ENCODE results near the gene FLOT1.
A peak's percentile ranks its signal among the peaks of the same experiment; 100 is the strongest.
"Not testable (repeated sequence)": the region's sequence is repeated elsewhere in the genome, so short reads cannot be mapped to it uniquely, and the experiment has no call there.

Gene FLOT1

GRCh38 chr6:30767158-30767943 is 24.9 kb upstream of the FLOT1 start:
- DNase-seq (ENCODE audit: low spot score), result no peak

DNA sequence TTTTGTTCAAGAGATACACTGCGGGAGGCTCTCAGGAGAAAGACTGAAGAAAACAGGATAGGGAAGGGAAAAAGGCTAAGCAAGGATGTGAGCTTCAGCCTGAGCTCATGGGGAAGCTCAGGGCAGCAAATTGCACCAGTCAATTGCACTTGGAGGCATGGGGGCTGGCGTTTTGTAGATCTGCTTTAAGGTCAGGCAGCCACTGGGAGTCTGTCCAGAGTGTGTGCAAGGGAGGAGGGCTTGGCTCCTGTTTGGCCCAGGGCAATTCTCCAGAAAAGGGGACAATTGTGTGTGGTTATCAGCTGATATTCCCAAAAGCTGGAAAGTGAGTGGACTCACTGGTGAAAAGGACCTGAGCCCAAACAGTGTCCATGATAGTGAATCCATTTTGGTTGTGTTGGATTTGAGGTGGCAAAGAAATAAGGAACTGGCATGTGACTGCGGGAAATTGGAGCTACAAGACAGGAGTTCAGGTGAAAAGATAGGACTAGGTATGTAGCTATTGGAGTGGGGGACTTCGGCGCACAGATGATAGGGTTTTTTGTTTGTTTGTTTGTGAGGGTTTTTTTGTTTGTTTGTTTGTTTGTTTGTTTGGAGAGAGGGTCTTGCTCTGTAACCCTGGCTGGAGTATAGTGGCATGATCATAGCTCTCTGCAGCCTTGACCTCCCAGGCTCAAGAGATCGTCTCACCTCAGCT is 24.1 kb upstream of the FLOT1 start:
- no peak for DNase-seq (ENCODE audit: low spot score)

- DNase-seq (ENCODE audit: low spot score), result not testable (repeated sequence)
Measured at GRCh38 chr6:30765495-30765894, 23.0 kb upstream of the FLOT1 start.

GRCh38 chr6:30764490-30765043 is 22.1 kb upstream of the FLOT1 start:
- not testable (repeated sequence) for DNase-seq (ENCODE audit: low spot score)

- DNase-seq (ENCODE audit: low spot score), result peak; percentile 65
Measured at GRCh38 chr6:30763618-30764489, 21.4 kb upstream of the FLOT1 start.

DNA sequence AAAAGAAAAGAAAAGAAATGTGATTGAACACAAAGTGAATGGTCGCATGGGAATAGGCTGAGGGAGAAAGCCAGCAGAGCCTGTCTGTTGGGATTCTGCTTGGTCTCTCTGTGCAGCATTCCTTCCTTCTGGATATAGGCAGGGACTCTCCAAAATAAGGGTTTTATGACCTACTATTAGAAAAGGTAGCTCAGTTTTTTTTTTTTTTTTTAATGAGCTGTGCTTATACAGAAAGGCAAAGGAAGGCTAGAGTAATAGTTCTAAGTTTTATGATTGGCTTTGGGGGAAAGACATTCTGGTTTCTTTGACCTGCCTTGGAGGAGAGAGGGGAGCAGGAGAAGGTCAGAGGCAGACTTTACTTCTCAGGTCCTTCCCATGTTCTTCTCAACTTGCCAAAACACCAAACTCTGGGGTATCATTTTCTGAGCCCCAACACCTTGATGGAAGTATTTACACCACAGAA is 20.7 kb upstream of the FLOT1 start:
- DNase-seq (ENCODE audit: low spot score), result no peak

GRCh38 chr6:30761791-30762429 is 19.4 kb upstream of the FLOT1 start:
- no peak for DNase-seq (ENCODE audit: low spot score)

GRCh38 chr6:30760549-30760948 is 18.1 kb upstream of the FLOT1 start:
- DNase-seq (ENCODE audit: low spot score), result no peak

- no peak for DNase-seq (ENCODE audit: low spot score)
Measured at GRCh38 chr6:30759575-30760239, 17.2 kb upstream of the FLOT1 start.

DNA sequence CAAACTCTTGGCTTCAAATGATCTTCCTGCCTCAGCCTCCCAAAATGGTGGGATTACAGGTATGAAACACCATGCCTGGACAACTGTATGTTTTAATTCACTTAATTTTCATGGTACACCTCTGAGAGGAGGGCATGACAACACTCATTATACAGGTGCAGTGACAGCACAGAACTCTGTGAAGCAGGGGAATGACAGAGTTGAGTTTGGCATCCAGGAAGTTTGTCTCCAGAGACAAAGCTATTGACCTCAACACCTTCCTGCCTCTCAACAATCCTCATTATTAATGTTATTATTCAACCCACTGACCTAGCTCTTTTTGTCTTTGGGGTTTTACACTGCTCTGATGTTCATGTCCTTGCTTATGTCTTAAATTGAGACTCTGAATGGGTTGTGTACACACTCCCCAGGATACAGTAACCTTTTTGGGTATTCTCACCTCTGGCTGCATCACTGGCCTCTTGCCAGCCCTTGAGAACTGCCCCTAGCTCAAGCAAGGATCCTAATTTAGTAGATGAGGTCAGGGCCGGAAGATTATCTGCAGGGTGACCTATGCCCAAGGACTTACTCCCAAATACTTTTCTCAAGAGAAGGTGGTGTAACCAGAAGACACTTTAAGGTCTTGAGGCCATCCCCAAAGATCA is 14.9 kb upstream of the FLOT1 start:
- DNase-seq (ENCODE audit: low spot score), result no peak

- not testable (repeated sequence) for DNase-seq (ENCODE audit: low spot score)
Measured at GRCh38 chr6:30756405-30757003, 14.0 kb upstream of the FLOT1 start.

- DNase-seq (ENCODE audit: low spot score), result no peak
Measured at GRCh38 chr6:30754631-30755030, 12.1 kb upstream of the FLOT1 start.

GRCh38 chr6:30752157-30752927 is 9.9 kb upstream of the FLOT1 start:
- peak; percentile 99 for DNase-seq (ENCODE audit: low spot score)

- no peak for DNase-seq (ENCODE audit: low spot score)
Measured at GRCh38 chr6:30750379-30750668, 7.8 kb upstream of the FLOT1 start.

GRCh38 chr6:30749554-30750378 is 7.3 kb upstream of the FLOT1 start:
- DNase-seq (ENCODE audit: low spot score), result peak; percentile 93

- peak; percentile 48 for DNase-seq (ENCODE audit: low spot score)
Measured at GRCh38 chr6:30748851-30749540, 6.5 kb upstream of the FLOT1 start.

GRCh38 chr6:30747902-30748769 is 5.6 kb upstream of the FLOT1 start:
- DNase-seq (ENCODE audit: low spot score), result peak; percentile 56
